HEK293T (cell line): ENCODE measurements around the gene ACBD6.

ENCODE experiments used
- ARNT ChIP-seq: fragments of 450-650 bp; IDR thresholded peaks from 2 replicates; pipeline ENCODE4 v1.6.1; 2017; ENCODE audit warnings: mild to moderate bottlenecking
- BHLHE40 ChIP-seq: fragments of 450-650 bp; IDR thresholded peaks from 2 replicates; pipeline ENCODE4 v1.6.1; 2016; ENCODE audit warnings: mild to moderate bottlenecking, moderate library complexity, borderline replicate concordance
- FOXA1 ChIP-seq: fragments of 450-650 bp; IDR thresholded peaks from 2 replicates; pipeline ENCODE4 v1.6.1; 2016; ENCODE audit warnings: mild to moderate bottlenecking
- FOXK2 ChIP-seq: fragments of 450-650 bp; IDR thresholded peaks from 2 replicates; pipeline ENCODE4 v1.6.1; 2016; ENCODE audit warnings: mild to moderate bottlenecking
- FOXM1 ChIP-seq: fragments of 450-650 bp; IDR thresholded peaks from 2 replicates; pipeline ENCODE4 v1.6.1; 2017; ENCODE audit warnings: mild to moderate bottlenecking, borderline replicate concordance
- HDGF ChIP-seq: fragments of 450-650 bp; IDR thresholded peaks from 2 replicates; pipeline ENCODE4 v1.6.1; 2017; ENCODE audit warnings: antibody characterized with exemption, borderline replicate concordance
- LEF1 ChIP-seq: fragments of 450-650 bp; IDR thresholded peaks from 2 replicates; pipeline ENCODE4 v1.6.1; 2017; ENCODE audit warnings: mild to moderate bottlenecking, borderline replicate concordance
- NFRKB ChIP-seq: fragments of 450-650 bp; IDR thresholded peaks from 2 replicates; pipeline ENCODE4 v1.6.1; 2016; ENCODE audit warnings: mild to moderate bottlenecking, moderate library complexity
- PKNOX1 ChIP-seq: fragments of 450-650 bp; IDR thresholded peaks from 2 replicates; pipeline ENCODE4 v1.6.1; 2016
- SUZ12 ChIP-seq: fragments of 450-650 bp; IDR thresholded peaks from 2 replicates; pipeline ENCODE4 v1.6.1; 2016; ENCODE audit warnings: mild to moderate bottlenecking
- ZNF384 ChIP-seq: fragments of 450-650 bp; IDR thresholded peaks from 2 replicates; pipeline ENCODE4 v1.6.1; 2016

- no peak for TF ChIP-seq FOXM1
- TF ChIP-seq FOXA1: no peak
- TF ChIP-seq ZNF384: no peak
- TF ChIP-seq BHLHE40: no peak
- no peak for TF ChIP-seq NFRKB
- TF ChIP-seq SUZ12: no peak
- no peak for TF ChIP-seq LEF1
- no peak for TF ChIP-seq FOXK2
- TF ChIP-seq HDGF: no peak
- TF ChIP-seq PKNOX1: no peak
- no peak for TF ChIP-seq ARNT
Observed at GRCh38 chr1:180385144-180385543, 117.2 kb downstream of the ACBD6 start.
